HEK293T (cell line): Measurements from ENCODE around the gene TMEM121B.

Experiments used
- HDGF ChIP-seq: fragments of 450-650 bp; IDR thresholded peaks from 2 replicates; pipeline ENCODE4 v1.6.1; 2017; ENCODE audit warnings: antibody characterized with exemption, borderline replicate concordance
- SP1 ChIP-seq: fragments of 450-650 bp; IDR thresholded peaks from 2 replicates; pipeline ENCODE4 v1.6.1; 2017
- SUZ12 ChIP-seq: fragments of 450-650 bp; IDR thresholded peaks from 2 replicates; pipeline ENCODE4 v1.6.1; 2016; ENCODE audit warnings: mild to moderate bottlenecking
- ZNF384 ChIP-seq: fragments of 450-650 bp; IDR thresholded peaks from 2 replicates; pipeline ENCODE4 v1.6.1; 2016

DNA sequence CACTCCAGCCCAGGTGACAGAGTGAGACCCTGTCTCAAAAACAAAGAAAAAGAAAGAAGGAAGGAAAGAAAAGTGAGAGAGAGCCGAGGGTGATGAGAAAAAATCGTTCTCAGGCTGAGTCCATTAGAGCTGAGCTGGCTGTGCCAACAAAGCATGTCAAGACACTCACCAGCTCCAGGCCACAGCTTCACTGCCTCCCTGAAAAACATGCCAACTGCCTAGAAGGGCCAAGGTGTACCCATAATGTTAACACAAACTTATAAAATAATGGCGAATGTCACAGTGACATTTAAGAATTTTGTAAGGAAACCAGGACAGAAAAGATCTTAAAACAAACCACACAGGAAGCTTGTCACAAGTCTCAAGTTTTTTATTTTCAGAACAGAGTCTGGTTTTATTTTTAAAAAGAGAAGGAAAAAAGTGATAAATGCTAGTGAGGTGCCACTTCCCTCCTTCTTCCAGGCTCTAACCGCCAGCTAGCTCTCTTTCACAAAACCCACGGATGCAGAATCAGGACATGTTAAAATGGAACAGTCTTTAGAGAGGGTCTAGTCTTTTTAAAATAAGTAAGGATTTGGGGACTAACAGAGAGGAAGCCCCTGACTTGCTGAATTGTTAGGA, 5.1 kb downstream of the TMEM121B start:
- no peak for TF ChIP-seq SUZ12
- TF ChIP-seq HDGF = no peak
- TF ChIP-seq ZNF384 = no peak
- no peak for TF ChIP-seq SP1
